ENCODE measurements around the gene TMEFF1. TPM values are rescaled to one million over a fixed set of nuclear protein-coding genes. Genes with fewer than 3 reads are reported as not detected.
"Not testable (repeated sequence)": the region's sequence is repeated elsewhere in the genome, so short reads cannot be mapped to it uniquely, and the experiment has no call there.

TMEFF1 gene
- total RNA-seq, 1 experiment from 2014 or later, result 1.7 TPM

DNA sequence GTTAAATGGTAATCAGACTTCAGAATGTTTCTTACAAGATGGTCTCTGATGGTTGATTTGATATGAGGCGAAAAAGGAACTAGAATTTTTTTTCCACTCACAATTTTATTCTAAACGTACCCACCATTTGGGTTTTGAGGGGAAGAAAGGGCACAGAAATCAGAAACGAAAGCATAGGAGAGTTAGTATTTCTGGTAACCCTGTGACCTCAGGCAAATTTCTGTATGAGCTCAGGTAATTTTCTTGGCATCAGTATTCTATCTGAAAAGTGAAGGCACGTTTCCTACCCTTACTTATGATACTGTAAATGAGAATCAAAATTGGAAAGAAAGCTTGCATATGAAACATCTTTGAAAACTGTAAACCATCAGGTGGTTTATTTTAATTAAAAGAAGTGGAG, 26.5 kb downstream of the TMEFF1 start:
- DNase-seq, result no peak
- Mint-ChIP-seq H3K4me3 (ENCODE audit: low read depth, unreplicated experiment) (no peak overlapping the region), H3K36me3 (ENCODE audit: insufficient read depth, unreplicated experiment) (no peaks in the 10 kb centered on the region), H3K27ac (ENCODE audit: unreplicated experiment) (no peak overlapping the region), H3K4me1 (ENCODE audit: low read depth, unreplicated experiment) (no peaks in the 10 kb centered on the region), H3K9me3 (ENCODE audit: low read depth, unreplicated experiment) (no peaks in the 10 kb centered on the region), H3K27me3 (ENCODE audit: unreplicated experiment) (no peaks in the 10 kb centered on the region)
- intact Hi-C loops (cut with micrococcal nuclease; ENCODE audit: unreplicated experiment), result no loop called here
- BruUV-seq (replicated peaks), result no TSS peak
- CTCF ChIA-PET, result no interaction called here
- TF ChIP-seq, protein P1, sequence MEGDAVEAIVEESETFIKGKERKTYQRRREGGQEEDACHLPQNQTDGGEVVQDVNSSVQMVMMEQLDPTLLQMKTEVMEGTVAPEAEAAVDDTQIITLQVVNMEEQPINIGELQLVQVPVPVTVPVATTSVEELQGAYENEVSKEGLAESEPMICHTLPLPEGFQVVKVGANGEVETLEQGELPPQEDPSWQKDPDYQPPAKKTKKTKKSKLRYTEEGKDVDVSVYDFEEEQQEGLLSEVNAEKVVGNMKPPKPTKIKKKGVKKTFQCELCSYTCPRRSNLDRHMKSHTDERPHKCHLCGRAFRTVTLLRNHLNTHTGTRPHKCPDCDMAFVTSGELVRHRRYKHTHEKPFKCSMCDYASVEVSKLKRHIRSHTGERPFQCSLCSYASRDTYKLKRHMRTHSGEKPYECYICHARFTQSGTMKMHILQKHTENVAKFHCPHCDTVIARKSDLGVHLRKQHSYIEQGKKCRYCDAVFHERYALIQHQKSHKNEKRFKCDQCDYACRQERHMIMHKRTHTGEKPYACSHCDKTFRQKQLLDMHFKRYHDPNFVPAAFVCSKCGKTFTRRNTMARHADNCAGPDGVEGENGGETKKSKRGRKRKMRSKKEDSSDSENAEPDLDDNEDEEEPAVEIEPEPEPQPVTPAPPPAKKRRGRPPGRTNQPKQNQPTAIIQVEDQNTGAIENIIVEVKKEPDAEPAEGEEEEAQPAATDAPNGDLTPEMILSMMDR (IDR thresholded peaks at IDR 0.05; ENCODE audit: unreplicated experiment), result no peak

DNA sequence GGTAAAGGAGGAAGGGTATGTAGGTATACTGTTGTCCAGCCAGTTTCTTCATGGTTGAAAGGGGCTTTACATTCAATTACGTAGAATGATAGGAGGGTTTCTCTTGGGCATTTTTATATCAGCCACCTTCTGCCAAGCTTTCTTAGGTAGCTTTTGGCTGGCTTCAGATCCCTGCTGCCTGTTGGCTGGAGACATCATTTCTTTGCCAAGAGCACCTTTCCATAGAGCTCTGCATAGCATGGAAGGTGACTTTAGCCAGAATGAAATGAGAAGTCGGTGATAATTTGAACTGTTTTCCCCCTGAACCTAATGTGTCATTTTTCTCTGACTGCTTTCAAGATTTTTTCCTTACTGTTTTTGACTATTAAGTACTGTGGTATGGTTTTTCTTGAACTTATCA, 26.9 kb downstream of the TMEFF1 start:
- Mint-ChIP-seq H3K36me3 (ENCODE audit: insufficient read depth, unreplicated experiment) (no peaks in the 10 kb centered on the region), H3K27ac (ENCODE audit: unreplicated experiment) (no peak overlapping the region), H3K4me3 (ENCODE audit: low read depth, unreplicated experiment) (no peak overlapping the region), H3K9me3 (ENCODE audit: low read depth, unreplicated experiment) (no peaks in the 10 kb centered on the region), H3K27me3 (ENCODE audit: unreplicated experiment) (no peaks in the 10 kb centered on the region), H3K4me1 (ENCODE audit: low read depth, unreplicated experiment) (no peaks in the 10 kb centered on the region)
- BruUV-seq (replicated peaks), result no TSS peak
- TF ChIP-seq, protein P1 (IDR thresholded peaks at IDR 0.05; ENCODE audit: unreplicated experiment), result no peak
- intact Hi-C loops (cut with micrococcal nuclease; ENCODE audit: unreplicated experiment), result no loop called here
- DNase-seq, result no peak
- CTCF ChIA-PET, result no interaction called here

DNA sequence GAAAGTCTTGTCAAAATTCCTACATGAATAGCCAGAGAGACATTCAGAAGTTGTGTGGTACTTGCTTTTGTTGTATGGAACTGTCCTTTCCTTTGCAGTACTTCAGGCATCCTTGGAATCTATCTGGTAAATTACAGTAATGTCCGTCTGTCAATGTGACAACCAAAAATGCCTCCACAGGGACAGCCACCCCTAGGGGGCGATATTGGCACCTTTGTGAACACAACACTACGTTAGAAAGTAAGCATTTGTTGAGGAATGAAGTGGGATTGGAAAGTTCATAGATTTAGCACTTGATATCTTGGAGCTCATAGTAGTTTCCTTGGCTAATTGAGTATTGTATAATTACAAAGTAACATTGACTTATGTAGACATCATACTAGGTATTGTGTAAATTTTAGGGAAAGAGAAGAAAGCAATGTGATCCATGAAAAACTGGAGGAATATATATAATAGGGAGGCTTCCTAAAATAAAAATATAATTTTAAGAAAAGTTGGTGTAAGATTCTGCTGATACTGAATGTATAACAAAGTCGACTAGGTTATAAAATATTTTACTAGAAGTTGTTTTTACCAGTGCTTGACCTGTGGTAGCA, 32.7 kb downstream of the TMEFF1 start:
- H3K27ac Mint-ChIP-seq (ENCODE audit: unreplicated experiment), result no peak overlapping the region
- DNase-seq, result peak; percentile 81
- TF ChIP-seq, protein P1 (IDR thresholded peaks at IDR 0.05; ENCODE audit: unreplicated experiment), result peak; percentile 45
- no peak overlapping the region for H3K4me3 Mint-ChIP-seq (ENCODE audit: low read depth, unreplicated experiment)
- CTCF ChIA-PET, result no interaction called here
- BruUV-seq (replicated peaks), result no TSS peak
- H3K9me3 Mint-ChIP-seq (ENCODE audit: low read depth, unreplicated experiment), result no peaks in the 10 kb centered on the region
- intact Hi-C loops (cut with micrococcal nuclease; ENCODE audit: unreplicated experiment), result loop anchor here (1.0 kb wide), 1 partner anchor 90 kb away; no protein-coding TSS in a partner anchor
- H3K36me3 Mint-ChIP-seq (ENCODE audit: insufficient read depth, unreplicated experiment), result no peaks in the 10 kb centered on the region
- no peaks in the 10 kb centered on the region for H3K27me3 Mint-ChIP-seq (ENCODE audit: unreplicated experiment)
- H3K4me1 Mint-ChIP-seq (ENCODE audit: low read depth, unreplicated experiment), result no peaks in the 10 kb centered on the region

DNA sequence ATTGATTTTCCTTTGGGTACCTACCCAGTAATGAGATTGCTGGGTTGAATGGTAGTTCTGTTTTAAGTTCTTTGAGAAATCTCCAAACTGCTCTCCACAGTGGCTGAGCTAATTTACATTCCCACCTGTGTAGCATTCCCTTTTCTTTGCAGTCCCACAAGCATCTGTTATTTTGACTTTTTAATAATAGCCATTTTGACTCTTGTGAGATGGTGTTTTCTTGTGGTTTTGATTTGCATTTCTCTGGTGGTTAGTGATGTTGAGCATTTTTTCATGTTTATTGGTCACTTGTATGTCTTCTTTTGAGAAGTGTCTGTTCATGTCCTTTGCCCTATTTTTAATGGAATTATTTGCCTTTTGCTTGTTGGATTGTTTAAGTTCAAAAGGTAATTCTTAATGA, 34.4 kb downstream of the TMEFF1 start:
- H3K4me3 Mint-ChIP-seq (ENCODE audit: low read depth, unreplicated experiment); intact Hi-C loops (cut with micrococcal nuclease; ENCODE audit: unreplicated experiment); DNase-seq; H3K4me1 Mint-ChIP-seq (ENCODE audit: low read depth, unreplicated experiment); H3K27me3 Mint-ChIP-seq (ENCODE audit: unreplicated experiment); BruUV-seq (replicated peaks); H3K9me3 Mint-ChIP-seq (ENCODE audit: low read depth, unreplicated experiment); H3K36me3 Mint-ChIP-seq (ENCODE audit: insufficient read depth, unreplicated experiment); H3K27ac Mint-ChIP-seq (ENCODE audit: unreplicated experiment): not testable (repeated sequence)
- CTCF ChIA-PET, result interaction anchor here (0.7 kb wide), 1 partner anchor 1189 kb away, joined by 3 read pairs; no protein-coding TSS in a partner anchor

DNA sequence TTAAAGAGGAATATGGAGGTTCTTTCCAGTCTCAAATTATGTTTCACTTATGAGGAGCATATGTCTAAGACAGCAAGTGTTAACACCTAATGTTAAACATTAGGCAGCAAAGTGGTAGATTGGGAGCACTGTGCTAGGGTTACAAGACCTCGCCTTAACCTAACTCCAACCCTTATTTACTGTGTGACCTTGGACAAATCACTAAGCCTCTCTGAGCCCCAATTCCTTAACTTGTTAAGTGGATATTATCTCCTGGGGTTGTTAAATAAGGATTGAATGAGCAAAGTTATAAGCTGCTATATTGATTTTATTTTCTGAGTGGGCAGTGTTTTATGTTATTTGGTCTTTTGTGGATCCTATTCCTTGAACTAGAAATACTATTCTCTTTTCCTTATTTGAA, 38.3 kb downstream of the TMEFF1 start:
- intact Hi-C loops (cut with micrococcal nuclease; ENCODE audit: unreplicated experiment), result loop anchor here (5.0 kb wide), 1 partner anchor 66 kb away; the partner anchor contains the start of gene CAVIN4
- H3K9me3 Mint-ChIP-seq (ENCODE audit: low read depth, unreplicated experiment), result no peaks in the 10 kb centered on the region
- H3K4me3 Mint-ChIP-seq (ENCODE audit: low read depth, unreplicated experiment), result no peak overlapping the region
- no TSS peak for BruUV-seq (replicated peaks)
- no peak overlapping the region for H3K27ac Mint-ChIP-seq (ENCODE audit: unreplicated experiment)
- no peaks in the 10 kb centered on the region for H3K4me1 Mint-ChIP-seq (ENCODE audit: low read depth, unreplicated experiment)
- CTCF ChIA-PET, result no interaction called here
- TF ChIP-seq, protein P1 (IDR thresholded peaks at IDR 0.05; ENCODE audit: unreplicated experiment), result no peak
- no peaks in the 10 kb centered on the region for H3K27me3 Mint-ChIP-seq (ENCODE audit: unreplicated experiment)
- H3K36me3 Mint-ChIP-seq (ENCODE audit: insufficient read depth, unreplicated experiment), result no peaks in the 10 kb centered on the region
- DNase-seq, result no peak
